Parathyroid adenoma (tissue), 2 donors: ENCODE results near the gene ABCC1.

Source experiments
- H2AFZ ChIP-seq: fragments of 300-600 bp; sonication (generic); one replicate; pipeline ENCODE4 v1.7.0; 2017; ENCODE audit warnings: antibody characterized with exemption, mild to moderate bottlenecking
- H3K27ac ChIP-seq: fragments of 300-600 bp; sonication (generic); one replicate; pipeline ENCODE4 v1.7.0; 2017
- H3K27me3 ChIP-seq: fragments of 300-600 bp; sonication (generic); one replicate; pipeline ENCODE4 v1.7.0; 2017; ENCODE audit warnings: low read length; ENCODE audit not compliant: control insufficient read depth, insufficient read depth
- H3K36me3 ChIP-seq: fragments of 300-600 bp; sonication (generic); one replicate; pipeline ENCODE4 v1.7.0; 2017; ENCODE audit warnings: low read length; ENCODE audit not compliant: control insufficient read depth, insufficient read depth
- H3K4me1 ChIP-seq: fragments of 300-600 bp; sonication (generic); one replicate; pipeline ENCODE4 v1.7.0; 2017; ENCODE audit warnings: control low read depth
- H3K4me2 ChIP-seq: fragments of 300-600 bp; sonication (generic); one replicate; pipeline ENCODE4 v1.7.0; 2017; ENCODE audit warnings: low read length
- H3K4me3 ChIP-seq: fragments of 300-600 bp; sonication (generic); one replicate; pipeline ENCODE4 v1.7.0; 2017; ENCODE audit warnings: low read depth, low read length
- H3K79me2 ChIP-seq: fragments of 300-600 bp; sonication (generic); one replicate; pipeline ENCODE4 v1.7.0; 2017; ENCODE audit warnings: control low read depth
- H3K9ac ChIP-seq: fragments of 300-600 bp; sonication (generic); one replicate; pipeline ENCODE4 v1.7.0; 2017; ENCODE audit warnings: mild to moderate bottlenecking
- H3K9me3 ChIP-seq: fragments of 300-600 bp; sonication (generic); one replicate; pipeline ENCODE4 v1.7.0; 2017; ENCODE audit warnings: low read length; ENCODE audit not compliant: control insufficient read depth
- TF ChIP-seq, protein P1 (sequence below): fragments of 300-600 bp; sonication (generic); IDR thresholded peaks from one replicate; pipeline ENCODE4 v1.7.0; 2017; ENCODE audit warnings: antibody characterized with exemption, mild to moderate bottlenecking
- donor health status: primary hyperparathyroidism.

Gene ABCC1

DNA sequence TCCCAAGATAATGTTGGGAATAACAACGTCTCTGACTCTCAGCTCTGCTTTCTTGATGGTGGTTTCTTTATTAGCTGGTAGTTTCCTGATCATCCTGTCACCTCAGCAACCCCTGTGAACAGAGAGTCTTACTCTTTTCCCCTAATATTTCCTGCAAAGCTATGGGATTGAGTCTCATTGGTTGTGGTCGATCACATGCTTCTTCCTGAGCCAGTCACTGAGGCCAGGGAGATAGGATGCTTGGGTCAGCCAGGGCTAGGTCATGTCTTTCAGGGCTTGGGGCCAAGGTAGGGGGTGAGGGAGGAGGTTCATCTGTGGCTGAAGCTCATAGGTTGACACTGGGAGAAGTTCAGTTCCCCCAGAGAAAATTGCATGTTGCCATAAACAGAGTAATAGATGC, 114.3 kb downstream of the ABCC1 start:
- Histone ChIP-seq H3K79me2 (peaks cover 2% of the 10 kb centered on the region), H3K27me3 (no peaks in the 10 kb centered on the region), H3K4me1 (no peaks in the 10 kb centered on the region), H3K4me2 (no peak overlapping the region), H3K9ac (no peak overlapping the region), H3K36me3 (no peaks in the 10 kb centered on the region), H3K4me3 (no peak overlapping the region), H3K27ac (no peak overlapping the region), H3K9me3 (no peaks in the 10 kb centered on the region), H2AFZ (no peak overlapping the region)
- TF ChIP-seq, protein P1, sequence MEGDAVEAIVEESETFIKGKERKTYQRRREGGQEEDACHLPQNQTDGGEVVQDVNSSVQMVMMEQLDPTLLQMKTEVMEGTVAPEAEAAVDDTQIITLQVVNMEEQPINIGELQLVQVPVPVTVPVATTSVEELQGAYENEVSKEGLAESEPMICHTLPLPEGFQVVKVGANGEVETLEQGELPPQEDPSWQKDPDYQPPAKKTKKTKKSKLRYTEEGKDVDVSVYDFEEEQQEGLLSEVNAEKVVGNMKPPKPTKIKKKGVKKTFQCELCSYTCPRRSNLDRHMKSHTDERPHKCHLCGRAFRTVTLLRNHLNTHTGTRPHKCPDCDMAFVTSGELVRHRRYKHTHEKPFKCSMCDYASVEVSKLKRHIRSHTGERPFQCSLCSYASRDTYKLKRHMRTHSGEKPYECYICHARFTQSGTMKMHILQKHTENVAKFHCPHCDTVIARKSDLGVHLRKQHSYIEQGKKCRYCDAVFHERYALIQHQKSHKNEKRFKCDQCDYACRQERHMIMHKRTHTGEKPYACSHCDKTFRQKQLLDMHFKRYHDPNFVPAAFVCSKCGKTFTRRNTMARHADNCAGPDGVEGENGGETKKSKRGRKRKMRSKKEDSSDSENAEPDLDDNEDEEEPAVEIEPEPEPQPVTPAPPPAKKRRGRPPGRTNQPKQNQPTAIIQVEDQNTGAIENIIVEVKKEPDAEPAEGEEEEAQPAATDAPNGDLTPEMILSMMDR, result no peak

DNA sequence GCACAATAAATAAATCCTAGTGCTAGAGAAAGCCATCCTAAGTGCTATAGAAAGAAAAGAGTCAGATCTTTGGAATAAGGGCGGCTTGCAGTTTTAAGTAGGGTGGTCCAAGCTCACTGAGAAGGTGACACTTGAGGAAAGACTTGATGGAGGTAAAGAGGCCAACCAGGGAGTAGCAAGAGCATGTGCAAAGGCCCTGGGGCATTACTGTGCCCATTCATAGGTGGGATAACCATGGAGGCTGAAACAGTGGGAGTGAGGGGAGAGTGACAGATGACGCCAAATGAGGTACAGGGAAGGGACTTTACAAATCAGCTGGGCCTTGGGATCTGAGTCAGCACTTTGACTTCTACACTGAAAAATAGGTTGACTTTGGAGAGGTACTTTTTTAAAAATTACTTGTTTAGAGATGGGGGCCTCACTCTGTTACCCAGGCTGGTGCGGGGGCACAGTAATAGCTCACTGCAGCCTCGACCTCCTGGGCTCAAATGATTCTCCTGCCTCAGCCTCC, 115.5 kb downstream of the ABCC1 start:
- no peaks in the 10 kb centered on the region for H3K9me3 ChIP-seq
- TF ChIP-seq, protein P1, result no peak

DNA sequence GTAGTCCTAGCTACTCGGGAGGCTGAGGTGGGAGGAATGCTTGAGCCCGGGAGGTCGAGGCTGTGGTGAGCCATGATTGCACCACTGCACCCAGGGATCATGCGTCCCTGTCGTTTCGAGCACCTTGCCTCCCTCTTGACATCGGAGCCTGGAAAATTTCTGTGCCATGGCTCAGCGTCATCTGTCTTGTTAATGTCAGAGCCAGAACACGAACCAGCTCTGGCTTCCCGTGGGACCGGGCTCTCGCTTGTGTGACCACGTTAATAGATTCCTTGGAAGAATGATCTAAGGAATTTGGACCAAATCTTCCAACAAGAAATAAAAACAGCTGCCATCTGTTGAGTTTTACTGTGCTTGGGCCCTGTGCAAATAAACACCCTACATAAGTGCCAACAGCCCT, 117.7 kb downstream of the ABCC1 start:
- H3K9me3 ChIP-seq, result no peaks in the 10 kb centered on the region
- no peaks in the 10 kb centered on the region for H3K36me3 ChIP-seq
- no peak overlapping the region for H3K27ac ChIP-seq
- H3K4me2 ChIP-seq, result no peak overlapping the region
- no peak overlapping the region for H3K4me3 ChIP-seq
- no peaks in the 10 kb centered on the region for H3K27me3 ChIP-seq
- no peak overlapping the region for H3K9ac ChIP-seq
- H2AFZ ChIP-seq, result no peak overlapping the region
- no peaks in the 10 kb centered on the region for H3K79me2 ChIP-seq
- TF ChIP-seq, protein P1, result no peak
- peaks cover 3% of the 10 kb centered on the region for H3K4me1 ChIP-seq

More for the DNA sequence above, 115.5 kb downstream of the ABCC1 start:
- H3K36me3 ChIP-seq, result no peaks in the 10 kb centered on the region
- no peak overlapping the region for H3K9ac ChIP-seq
- no peaks in the 10 kb centered on the region for H3K4me1 ChIP-seq
- peaks cover under 1% of the 10 kb centered on the region for H3K79me2 ChIP-seq
- no peak overlapping the region for H3K4me2 ChIP-seq
- no peaks in the 10 kb centered on the region for H3K27me3 ChIP-seq
- H3K27ac ChIP-seq, result no peak overlapping the region
- H3K4me3 ChIP-seq, result no peak overlapping the region
- no peak overlapping the region for H2AFZ ChIP-seq

DNA sequence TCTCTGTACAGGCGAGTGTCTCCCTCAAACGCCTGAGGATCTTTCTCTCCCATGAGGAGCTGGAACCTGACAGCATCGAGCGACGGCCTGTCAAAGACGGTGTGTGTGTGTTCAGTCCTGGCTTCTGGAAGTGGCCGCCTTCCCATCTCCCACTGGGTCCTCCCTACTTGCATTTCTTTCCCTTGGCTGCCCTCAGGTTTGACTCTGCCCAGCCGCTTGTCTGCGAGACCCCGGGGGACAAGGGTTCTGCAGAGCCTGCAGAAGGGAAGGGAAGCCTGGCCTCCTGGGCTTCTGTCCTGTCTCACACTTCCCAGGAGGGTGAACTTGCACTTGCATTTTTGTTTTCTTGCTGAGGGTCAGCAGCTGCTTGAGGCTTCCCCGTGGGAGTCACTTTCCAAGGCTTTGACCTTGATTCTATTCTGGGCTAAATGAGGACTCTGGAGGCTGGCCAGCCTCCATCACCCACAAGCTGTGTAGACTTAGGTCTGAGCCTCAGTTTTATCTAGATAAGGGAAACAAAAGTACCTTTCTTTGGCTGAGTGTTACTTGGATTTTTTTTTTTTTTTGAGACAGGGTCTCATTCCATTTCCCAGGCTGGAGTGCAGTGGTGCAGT, 122.3 kb downstream of the ABCC1 start:
- Histone ChIP-seq H2AFZ (no peak overlapping the region), H3K36me3 (no peaks in the 10 kb centered on the region), H3K9me3 (no peaks in the 10 kb centered on the region), H3K27ac (peak overlapping the region; percentile 6), H3K79me2 (no peaks in the 10 kb centered on the region), H3K27me3 (no peaks in the 10 kb centered on the region), H3K4me2 (no peak overlapping the region), H3K4me3 (no peak overlapping the region), H3K9ac (no peak overlapping the region), H3K4me1 (peaks cover 13% of the 10 kb centered on the region)
- TF ChIP-seq, protein P1, result no peak

DNA sequence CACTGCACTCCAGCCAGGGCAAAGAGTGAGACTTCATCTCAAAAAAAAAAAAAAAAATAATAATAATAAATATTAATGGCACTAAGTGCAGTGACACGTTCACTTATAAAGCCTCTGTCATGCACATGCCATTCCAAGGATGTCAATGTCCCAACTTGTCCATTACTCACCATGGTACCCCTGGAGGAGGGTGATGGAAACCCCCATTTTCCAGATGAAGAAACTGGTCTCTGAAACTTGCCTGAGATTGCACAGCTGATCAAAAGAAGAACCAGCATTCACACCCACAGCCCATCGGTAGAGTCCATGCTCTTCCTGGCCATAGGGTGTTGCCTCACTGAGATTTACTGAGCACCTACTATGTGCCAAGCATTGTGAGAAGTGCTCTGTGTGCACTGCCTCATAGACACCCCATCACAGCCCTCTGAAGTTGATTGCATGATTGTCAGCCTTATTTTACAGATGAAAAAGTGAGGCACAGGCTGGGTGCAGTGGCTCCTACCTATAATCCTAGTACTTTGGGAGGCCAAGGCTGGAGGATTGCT, 123.7 kb downstream of the ABCC1 start:
- H3K4me1 ChIP-seq, result peaks cover 13% of the 10 kb centered on the region
- H3K79me2 ChIP-seq, result no peaks in the 10 kb centered on the region
- TF ChIP-seq, protein P1, result no peak
- H3K27ac ChIP-seq, result no peak overlapping the region
- H3K4me3 ChIP-seq, result no peak overlapping the region
- no peaks in the 10 kb centered on the region for H3K27me3 ChIP-seq
- H3K9me3 ChIP-seq, result no peaks in the 10 kb centered on the region
- H3K4me2 ChIP-seq, result no peak overlapping the region
- H3K36me3 ChIP-seq, result no peaks in the 10 kb centered on the region
- no peak overlapping the region for H3K9ac ChIP-seq
- no peak overlapping the region for H2AFZ ChIP-seq
